CD4-positive, alpha-beta T cell treated with Interleukin-4 for 4 hours (primary cell): Measurements from ENCODE around the gene TNK2.
A peak's percentile ranks its signal among the peaks of the same experiment; 100 is the strongest.
"Not testable (repeated sequence)": the region's sequence is repeated elsewhere in the genome, so short reads cannot be mapped to it uniquely, and the experiment has no call there.

Source experiments
- DNase-seq: peaks from one replicate; pipeline ENCODE4 v3.0.0-alpha.2; 2020

Gene TNK2

DNA sequence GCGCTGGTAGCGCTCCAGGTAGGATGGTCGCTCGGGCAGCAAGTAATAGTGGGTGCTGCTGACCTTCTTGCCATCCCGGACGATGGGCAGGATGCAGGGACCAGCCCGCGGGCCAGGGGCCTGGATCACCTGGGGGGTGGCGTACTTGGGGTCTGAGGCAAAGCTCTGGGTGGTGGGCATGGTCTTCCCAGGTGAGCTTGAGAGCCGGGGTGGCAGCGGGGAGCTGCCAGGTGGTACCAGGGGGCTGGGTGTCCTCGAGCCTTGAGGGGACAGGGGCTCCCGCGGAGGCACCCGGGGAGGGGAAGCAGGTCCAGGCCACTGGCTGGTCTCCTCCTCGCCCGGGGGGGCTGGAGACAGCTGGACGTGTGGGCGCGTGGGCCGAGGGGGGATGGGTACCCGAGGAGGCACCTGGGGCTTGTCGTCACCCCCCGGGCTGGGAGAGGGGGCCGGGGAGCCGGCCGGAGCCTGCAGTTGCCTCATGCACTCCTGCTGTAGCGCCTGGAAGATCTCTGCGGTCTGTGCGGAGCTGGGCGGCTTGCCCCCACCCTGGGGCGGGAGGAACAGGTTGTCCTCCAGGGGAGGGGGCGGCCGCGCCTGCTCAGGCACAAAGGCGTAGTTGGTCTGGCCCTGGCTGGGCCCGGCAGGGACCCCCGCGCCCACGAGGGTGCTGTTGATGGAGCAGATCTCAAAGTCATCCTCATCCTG lies 40.6 kb downstream of the TNK2 start:
- DNase-seq: no peak

DNA sequence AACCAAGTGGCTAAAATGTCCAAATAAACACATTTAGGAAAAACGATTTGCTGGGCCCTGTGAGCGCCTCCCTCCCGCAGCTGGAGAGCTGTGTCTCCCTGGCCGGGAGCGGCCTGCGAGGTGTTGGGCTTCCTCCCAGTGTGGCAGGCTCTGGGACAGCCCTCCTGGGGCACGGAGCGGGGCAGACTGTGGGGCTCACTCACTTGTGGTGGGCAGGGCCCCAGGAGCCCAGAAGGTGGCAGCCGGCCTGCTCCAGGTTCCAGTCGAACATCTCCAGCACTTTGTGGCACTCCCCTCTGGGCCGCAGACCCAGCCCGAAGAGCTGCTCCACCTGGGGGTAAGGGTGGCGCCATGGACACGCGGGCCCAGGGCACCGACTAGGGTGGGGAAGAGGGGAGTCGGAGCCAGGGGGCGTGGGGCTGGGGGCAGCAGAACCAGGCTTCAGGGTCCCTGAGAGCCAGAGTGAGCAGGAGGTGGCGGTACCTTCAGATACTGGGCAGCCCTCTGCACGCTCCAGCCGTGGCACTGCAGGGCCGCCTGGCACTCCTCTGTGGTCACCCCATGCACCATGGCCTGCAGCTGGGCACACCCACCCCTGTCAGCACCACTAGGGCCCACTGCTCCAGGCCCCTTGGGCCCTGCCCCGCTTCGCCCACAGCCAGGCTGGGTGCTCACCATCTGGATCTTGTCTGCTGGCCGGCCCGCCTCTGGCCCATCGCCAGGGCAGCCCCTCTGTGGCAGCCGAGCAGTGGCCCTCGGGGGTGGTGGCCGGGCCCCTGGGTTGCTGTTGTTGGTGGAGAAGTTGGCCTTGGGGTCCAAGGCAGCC lies 41.5 kb downstream of the TNK2 start:
- DNase-seq: no peak

DNA sequence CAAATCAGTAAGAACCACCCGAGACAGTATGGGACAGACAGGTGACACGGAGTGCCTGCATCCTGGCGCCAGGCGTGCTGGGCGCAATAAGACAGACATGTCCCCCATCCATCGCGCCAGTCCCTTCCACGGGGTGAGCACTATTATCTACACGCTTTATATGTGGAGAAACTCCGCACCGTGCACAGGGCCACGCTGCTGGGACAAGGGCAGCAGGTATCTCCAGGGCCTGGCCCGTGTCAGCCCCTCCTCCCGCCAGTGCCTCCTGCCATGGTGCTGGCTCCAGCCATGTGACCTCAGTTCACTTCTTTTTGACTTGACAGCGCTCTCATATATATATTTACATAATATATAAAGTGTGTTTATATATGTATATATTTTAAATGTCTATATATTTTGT lies 42.6 kb downstream of the TNK2 start:
- no peak for DNase-seq

DNA sequence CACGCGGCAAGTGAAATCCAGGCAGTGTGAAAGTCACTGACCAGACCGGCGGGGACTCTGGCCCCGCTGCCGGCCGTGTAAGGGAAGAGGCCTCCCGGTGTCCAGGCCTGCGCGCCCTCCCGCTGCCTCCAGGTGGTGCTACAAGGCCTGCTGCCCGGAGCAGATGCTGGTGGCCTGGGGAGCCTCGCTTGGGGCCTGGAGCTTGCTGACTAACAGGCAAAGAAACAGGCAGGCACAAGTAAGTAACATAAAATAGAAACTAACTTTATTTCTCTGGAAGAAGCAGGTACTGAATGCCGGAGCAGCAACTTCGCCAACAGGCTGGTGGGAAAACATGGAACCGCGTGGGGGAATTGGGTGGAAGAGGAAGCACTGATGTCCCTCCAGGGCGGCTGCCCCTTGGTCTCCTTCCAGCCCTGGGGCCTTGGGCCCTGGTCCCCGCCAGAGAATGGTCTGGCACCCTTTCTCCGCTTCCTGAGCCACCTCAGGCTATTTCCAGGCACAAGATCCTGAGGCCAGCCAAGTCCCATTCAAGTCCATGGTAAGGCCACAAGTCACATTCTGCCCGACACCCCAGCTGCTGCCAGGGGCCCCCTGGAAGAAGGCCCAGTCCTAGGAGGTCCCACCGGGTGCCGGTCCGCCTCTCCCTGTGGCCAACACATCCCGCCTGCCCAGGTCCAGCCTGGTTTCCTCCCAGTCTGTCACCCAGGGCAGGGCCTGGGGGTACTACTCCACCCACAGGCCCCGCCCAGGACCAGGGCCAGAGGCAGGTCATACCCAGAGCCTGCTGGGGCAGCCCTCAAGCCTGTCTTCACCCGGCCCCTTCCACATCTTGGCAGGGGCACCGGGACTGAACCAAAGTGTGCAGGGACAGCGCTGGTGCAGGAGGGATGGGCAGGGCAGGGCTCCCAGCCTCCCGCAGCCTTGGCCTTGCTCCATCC lies 45.0 kb downstream of the TNK2 start:
- peak; percentile 46 for DNase-seq

DNA sequence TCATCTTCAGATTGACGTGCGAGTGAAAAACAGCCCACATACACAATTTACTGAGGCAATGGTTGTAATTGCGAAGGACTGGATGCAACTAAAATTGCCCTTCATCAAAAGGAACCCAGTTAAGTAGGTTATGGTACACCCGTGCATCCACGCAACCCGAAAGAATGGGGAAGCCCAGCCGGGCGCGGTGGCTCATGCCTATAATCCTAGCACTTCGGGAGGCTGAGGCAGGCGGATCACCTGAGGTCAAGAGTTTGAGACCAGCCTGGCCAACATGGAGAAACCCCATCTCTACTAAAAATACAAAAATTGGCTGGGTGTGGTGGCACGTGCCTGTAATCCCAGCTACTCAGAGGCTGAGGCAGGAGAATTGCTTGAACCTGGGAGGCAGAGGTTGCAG lies 46.0 kb downstream of the TNK2 start:
- not testable (repeated sequence) for DNase-seq

DNA sequence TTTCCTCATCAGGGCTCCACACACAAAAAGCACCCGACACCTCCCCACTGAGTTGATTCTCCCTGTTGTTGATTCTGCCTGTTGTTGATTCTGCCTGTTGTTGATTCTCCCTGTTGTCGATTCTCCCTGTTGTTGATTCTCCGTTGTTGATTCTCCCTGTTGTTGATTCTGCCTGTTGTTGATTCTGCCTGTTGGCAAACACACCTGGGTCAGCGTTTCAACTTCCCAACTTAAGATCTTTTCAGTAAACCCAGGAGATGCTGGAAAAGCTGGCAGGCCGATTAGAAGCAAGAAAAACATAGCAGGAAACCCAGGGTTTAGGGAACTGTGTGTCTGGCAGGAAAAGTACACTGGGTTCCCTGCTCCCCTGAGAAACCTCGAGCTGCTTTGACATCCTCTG lies 47.9 kb downstream of the TNK2 start:
- DNase-seq: no peak

DNA sequence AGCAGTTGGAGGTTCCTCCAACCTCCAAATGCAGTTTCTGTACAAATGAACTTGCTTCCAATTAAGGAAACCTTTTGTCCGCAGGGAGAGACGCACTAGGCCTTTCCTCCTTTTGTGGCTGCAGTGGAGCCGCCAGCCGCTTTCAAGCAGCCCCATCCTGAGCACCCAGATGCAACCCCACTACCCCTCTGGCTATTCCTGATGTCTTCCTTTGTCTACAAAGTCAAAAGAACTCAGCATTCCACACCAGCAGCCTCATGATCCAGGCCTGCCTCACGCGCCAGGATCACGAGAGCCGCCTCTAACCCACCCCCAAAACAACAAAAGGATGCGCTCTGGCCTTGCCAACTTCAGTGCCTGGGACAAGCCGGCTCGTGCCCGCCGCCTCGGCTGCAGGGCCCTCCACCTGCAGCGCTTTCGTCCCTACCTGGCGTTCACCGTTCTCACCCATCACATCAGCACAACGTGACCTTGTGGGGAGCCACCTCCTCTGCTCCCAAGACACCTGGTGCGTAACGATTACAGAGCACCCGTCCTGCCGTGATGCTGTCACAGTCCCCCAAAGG lies 48.4 kb downstream of the TNK2 start:
- DNase-seq: no peak

DNA sequence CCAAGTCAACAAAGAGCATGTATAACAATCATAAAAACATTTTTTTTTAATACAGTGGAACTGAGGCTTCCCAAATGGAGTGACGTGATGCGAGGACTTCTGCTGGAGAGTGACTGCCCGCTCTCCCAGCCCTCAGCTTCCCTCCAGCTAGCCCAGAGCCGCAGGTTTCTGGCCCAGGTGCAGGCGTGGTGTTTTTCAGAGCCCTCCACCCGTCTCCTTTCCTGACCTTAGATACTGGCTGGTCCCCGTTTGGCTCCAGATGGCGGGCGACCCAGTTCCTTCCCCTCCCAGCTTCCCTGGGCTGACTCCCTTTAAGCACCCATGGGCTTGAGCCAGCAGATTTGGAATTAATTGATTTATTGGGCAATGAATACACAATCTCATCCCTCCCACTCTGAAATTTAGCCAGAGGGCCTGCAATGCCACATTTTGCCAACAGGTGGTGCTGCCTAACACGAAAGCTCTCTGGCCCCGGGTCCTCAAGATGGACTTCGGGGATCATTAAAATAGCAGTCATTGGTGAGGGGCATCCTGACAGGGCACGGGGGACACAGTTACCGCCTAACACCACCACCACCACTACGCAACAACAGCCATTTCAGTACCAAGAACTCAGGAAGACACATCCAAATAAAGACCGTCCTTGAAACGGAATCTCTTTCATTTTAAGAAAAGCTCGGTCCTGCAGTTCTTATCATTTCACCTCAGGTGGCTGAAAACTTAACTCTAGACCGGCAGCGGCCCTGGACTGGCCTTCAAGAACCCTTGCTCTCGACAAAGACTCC lies 49.1 kb downstream of the TNK2 start:
- DNase-seq: peak; percentile 71

DNA sequence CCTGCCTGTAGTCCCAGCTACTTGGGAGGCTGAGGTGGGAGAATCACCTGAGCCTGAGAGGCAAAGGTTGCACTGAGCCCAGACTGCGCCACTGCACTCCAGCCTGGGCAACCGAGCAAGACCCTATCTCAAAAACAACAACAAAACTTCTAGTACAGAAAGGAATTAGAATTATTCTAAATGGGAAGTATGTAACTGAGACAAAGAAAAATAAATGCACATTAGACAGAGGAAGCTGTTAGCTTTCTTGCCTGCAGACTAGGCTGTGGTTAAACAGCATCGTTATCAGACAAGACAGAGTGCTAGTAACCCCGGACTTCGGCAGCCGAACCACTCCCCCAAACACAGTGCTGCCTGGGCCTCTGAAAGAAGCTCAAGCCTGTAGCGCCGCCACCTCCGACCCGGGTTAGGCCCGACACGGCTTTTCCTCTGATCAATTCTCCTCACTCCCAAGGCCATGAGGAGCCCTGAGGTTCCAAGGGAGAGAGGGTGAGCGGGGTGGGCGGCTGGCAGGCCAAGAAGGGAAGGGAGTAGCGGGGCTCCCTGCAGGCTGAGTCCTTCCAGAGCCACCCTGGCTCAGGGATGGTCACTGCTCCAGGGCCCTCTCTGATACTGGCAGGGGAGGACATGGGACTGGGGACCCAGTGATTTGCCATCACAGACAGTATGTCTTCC lies 51.8 kb downstream of the TNK2 start:
- no peak for DNase-seq

DNA sequence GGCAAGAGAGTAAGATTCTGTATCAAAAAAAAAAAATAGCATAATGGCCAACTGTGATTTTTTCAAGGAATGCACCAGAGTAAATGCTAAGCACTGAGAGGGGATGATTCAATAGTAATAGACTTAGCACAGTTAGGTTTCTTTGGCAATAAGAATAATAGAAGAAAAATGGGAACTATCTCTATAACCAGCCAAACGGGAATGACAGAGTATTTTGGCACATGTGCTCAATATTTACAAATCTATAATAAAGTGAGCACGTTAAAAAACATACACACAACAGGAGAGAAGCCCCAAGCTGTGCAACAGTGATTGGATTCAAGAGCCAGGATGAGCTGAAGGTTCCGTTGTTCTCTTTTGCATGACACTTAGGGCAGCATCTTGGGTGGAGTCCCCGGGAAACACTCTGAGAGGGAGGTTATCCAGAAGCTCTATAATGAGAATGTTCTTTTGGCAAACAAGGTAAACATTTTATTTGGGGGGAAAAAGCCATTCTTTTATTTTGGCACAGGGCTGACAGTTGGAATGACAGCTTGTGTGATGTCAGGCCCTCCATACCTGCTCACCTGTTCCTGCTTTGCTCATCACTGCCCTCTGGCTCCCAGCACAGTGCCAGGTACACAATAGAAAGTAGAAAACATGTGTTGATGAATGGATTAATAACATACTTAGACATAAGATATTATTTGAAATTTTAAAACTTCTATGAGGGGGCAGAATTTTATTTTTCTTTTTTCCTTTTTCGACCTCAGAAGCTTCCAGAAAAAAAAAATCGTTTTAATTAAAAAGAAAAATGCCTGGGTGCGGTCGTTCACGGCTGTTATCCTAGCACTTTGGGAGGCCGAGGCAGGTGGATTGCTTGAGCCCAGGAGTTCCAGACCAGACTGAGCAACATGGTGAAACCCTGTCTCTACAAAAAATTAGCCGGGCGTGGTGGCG lies 52.6 kb downstream of the TNK2 start:
- no peak for DNase-seq

DNA sequence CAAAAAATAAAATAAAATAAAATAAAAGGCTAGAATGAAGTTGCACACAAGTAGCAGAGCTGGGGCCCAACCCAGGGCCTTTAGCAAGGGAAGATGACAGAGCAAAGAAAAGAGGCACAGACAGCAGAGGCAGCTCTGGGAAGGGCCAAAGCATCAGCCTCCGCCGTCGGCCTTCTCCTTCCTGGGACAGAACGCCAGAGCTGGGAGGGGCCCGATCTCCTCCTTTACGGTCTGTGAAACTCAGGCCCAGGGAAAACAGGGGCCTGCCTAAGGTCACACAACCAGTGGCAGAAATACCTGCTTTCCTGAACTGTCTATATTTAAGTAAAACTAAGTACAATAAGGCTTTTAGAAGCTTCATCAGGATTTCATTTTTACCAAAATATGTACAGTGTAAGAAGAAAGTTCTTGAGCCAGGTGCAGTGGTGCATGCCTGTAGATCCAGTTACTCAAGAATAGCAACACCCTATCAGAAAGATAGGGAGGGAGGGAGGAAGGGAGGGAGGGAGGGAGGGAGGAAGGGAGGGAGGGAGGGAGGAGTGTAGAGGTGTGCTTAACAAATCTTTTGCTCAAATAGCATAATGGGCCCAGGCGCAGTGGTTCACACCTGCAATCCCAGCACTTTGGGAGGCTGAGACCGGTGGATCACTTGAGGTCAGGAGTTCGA lies 53.6 kb downstream of the TNK2 start:
- no peak for DNase-seq

DNA sequence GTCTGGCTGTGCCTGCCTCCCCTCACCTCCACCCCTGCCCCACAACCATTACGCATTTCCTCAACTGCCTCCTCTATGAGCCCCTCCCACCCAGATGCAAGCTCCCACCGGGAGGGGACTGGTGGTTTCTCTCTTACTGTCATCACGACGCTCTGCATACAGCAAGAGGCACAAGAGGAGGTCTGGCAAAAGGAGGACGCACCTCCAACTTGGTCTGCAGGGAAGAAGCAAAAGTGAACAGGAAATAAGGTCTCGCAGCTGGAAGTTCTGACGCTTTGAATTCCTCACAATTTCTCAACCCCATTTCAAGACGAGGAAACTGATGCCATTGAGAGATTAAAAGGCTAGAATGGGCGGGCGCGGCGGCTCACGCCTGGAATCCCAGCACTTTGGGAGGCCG lies 54.4 kb downstream of the TNK2 start:
- no peak for DNase-seq

DNA sequence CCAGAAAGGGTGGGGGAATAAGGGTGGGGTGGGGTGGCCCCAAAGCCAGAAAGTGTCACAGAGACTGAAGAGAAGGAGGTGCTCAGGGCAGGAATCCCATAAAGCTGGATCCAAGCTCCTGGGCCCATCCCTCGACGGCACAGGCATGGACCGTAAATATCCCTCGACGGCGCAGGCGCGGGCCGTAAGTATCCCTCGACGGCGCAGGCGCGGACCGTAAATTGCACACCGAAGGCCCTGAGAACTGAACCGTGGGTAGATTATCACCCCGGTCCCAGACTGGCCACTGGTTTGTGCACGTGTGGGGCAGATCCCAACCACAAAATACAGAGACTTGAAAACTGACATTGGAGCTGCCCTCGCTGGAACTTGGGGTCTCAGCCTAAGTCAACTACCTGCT lies 55.3 kb downstream of the TNK2 start:
- DNase-seq: no peak

DNA sequence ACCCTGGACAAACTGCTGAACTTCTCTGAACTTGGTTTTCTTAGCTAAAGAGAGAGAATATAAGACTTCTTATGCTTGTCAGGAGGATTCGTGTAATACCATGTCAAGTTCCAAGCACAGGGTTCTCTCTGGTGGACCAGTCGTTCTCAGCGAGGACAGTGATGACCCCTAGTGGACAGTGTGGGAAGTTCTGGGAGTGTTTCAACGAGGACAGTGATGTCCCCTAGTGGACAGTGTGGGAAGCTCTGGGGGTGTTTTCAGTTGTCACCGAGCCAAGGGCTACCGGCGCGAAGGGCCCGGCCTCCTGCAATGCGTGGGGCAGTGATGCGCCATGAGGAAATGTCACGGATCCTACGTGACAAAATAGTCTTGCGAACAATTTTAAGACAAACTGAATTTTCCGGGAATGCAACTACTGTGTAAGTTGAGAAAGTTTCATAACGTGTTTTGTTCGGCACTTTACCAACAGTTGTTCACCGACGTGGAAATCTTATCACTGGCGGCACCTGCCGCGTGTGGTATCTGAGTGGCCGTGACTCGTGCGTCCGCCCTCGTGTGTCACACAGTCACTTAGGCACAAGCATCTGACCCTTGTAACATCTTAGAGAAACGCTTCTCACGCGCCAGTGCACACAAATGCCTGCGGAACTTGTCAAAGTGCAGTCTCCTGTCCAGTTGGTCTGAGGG lies 57.4 kb downstream of the TNK2 start:
- DNase-seq: peak; percentile 89

DNA sequence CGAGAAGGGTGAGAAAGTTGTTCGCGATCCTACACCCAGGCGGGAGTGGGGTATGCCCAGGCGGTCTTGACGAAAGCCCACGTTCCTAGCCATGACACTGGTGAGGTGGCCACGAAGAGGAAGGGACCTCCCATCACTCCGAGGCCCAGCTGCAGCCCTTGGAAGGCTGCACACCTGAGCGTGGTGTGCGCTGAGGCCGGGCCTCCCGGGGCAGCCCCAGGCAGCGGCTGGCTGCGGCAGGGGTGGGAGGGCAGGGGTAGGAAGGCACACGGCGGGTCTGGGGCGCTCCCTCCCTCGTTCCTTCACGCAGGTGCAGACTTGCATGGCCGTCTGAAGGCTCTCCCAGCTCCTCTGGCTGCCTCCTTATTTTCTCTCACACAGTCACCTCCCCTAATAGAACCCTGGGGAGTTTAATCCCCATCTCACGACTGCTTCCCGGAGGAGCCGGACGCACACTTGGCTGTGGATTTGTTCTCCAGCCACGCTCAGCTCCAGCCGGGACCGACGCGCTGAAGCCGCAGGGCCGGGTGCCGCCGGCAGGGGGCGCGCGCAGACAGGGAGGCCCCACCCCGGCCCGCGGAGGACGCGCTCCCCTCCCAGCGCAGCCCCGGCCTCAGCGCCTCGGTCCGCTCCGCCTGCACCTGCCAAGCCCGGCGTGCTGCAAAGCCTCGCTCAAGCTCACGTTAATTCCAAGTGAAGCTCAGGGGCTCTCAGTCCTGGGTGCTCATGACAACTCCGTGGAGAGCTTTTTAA lies 58.9 kb downstream of the TNK2 start:
- DNase-seq: no peak

DNA sequence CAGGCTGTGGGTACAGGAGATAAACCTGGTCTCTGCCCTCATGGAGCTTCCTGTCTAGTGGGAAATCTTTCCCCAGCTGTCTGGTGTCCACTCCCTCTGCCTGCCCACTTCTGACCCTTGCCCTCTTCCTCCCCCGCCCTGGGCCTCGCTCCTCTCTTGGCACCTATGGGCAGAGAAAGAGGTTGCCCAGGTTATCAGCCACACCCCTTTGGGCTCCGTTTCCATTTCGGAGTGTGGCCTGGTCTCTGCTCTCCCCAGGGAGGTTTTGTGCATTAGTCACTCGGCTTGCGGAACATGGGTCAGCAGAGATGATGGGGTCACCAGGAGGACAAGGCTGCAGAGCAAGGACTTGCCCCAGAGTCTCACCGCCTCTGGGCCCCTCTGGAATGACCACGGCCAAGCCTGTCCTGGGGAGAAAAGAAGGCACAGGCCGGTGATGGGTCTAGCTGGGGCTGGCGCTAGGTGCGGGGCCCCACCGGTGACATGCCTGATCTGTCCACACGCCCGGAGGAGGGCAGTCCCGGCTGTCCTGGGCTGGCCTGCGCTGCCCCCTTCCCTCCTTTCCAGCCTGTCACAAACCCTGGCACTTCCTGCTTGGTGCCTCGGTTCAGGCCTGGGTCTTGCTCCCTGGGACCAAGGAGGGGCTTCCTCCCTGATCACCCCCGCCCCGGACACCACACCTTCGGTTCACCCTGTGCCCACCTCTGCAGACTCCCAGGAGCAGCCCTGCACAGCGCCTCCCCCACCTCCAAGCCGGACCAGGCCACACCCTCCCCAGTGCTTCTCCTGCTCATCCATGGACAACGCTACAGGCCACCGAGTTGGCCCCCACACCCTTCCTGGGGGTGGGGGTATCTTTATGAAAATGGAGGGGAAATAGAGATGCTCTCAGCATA lies 61.0 kb downstream of the TNK2 start:
- no peak for DNase-seq

DNA sequence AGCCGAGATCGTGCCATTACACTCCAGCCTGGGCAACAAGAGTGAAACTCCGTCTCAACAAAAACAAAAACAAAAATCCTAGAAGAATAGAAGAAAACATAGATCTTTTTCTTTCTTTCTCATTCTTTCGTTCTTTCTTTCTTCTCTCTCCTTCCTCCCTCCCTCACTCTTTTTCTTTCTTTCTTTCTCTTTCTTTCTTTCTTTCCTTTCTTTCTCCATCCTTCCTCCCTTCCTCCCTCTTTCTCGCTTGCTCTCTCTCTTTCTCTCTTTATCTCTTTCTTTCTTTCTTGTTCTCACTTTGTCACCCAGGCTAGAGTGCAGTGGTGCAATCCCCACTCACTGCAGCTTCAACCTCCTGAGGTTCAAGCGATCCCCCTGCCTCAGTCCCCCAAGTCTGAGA lies 62.9 kb downstream of the TNK2 start:
- DNase-seq: no peak
